Measurements from ENCODE around the gene GNB1L. TPM values are rescaled to one million over a fixed set of nuclear protein-coding genes. Genes with fewer than 3 reads are reported as not detected.
A peak's percentile ranks its signal among the peaks of the same experiment; 100 is the strongest.

GNB1L gene
- total and polyA plus RNA-seq, 9 of the 15 experiments (the other 6 are each of a cell fraction or from before 2014, with no cell fraction given), result 0.56 to 50.5 (median 10.2) TPM

DNA sequence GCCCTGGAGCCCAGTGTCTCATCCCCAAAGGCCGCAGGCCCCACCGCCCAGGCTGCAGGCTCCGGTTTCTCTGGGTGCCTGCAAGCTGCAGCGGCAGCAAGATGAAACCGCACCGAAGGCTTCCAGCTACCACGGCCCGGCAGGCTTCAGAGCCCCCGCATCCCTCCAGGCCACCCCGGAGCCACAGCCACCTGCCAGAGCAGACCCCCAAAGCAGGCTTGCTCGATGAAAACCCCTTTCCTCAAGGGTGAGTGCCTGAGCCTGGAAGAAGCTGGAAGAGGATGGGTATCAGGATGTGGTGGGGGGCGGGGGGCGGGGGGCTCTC, 24.5 kb upstream of the GNB1L start:
- H3K9me1 ChIP-seq (ENCODE audit: control insufficient read depth, insufficient read depth, low read length), result no peaks in the 10 kb centered on the region
- intact Hi-C loops (cut with micrococcal nuclease) (no loop called here), in situ Hi-C loops (cut with MboI) (no loop called here)
- BruUV-seq (replicated peaks), result no TSS peak
- CTCF ChIA-PET (ENCODE audit: low intra/inter-chr PET ratio), result no interaction called here
- FAIRE-seq (no peak), ATAC-seq (no peak), DNase-seq (ENCODE audit: extremely low read depth in 1 of 4, low spot score in 3 of 4) (no peak)
- H2AFZ ChIP-seq (ENCODE audit: low read depth, low read length), result no peak overlapping the region
- H3K27me3 ChIP-seq (ENCODE audit: control insufficient read depth in 2 of 2, insufficient read depth in 2 of 2, low read length in 2 of 2), result peaks cover 0 to 9% of the 10 kb centered on the region in 2 experiments; a peak in 1 of 5 replicates
- no peak overlapping the region for H3K27ac ChIP-seq (ENCODE audit: extremely low read depth, low read depth, low read length)
- H3K4me1 ChIP-seq (replicated peaks in 1 of 2; ENCODE audit: control insufficient read depth in 2 of 2, insufficient read depth in 2 of 2, low read length in 2 of 2), result peaks cover 12 to 80% of the 10 kb centered on the region in 2 experiments
- no peak overlapping the region for H3K4me3 ChIP-seq
- peak overlapping the region in 1 of 2 experiments; percentile 21; a peak in 1 of 4 replicates for H3K9ac ChIP-seq (ENCODE audit: insufficient read depth in 1 of 2, low read depth in 2 of 2, low read length in 2 of 2)
- WGBS (ENCODE audit: insufficient coverage, low coverage, missing lambda C conversion rate), result 73% methylated on average over 13 of the region's 13 CpGs
- H3K79me2 ChIP-seq (ENCODE audit: control insufficient read depth, insufficient read depth, low read length), result no peaks in the 10 kb centered on the region
- TF ChIP-seq HDAC6 (IDR thresholded peaks at IDR 0.05; ENCODE audit: low read depth, low read length) (0 out of 2 replicates have a peak, but pooled peaks have one; percentile 48), PPARD (CRISPR knock-in tag; IDR thresholded peaks at IDR 0.05) (no peak)
- H3K36me3 ChIP-seq (ENCODE audit: control insufficient read depth, insufficient read depth, low read length), result no peaks in the 10 kb centered on the region
- POLR2A ChIA-PET, result interaction anchor here (0.9 to 4.0 kb wide), 6 partner anchors 8 to 24 kb away, joined by 3 to 21 read pairs (median 6); partner anchors contain the start of genes GNB1L and RTL10
- no peak overlapping the region for H3K4me2 ChIP-seq (ENCODE audit: insufficient read depth, low read length)
- H4K20me1 ChIP-seq (replicated peaks; ENCODE audit: control insufficient read depth, insufficient read depth, low read length), result peaks cover 34% of the 10 kb centered on the region
- H3K9me3 ChIP-seq (replicated peaks; ENCODE audit: control insufficient read depth, insufficient read depth, low read depth, low read length), result no peaks in the 10 kb centered on the region

DNA sequence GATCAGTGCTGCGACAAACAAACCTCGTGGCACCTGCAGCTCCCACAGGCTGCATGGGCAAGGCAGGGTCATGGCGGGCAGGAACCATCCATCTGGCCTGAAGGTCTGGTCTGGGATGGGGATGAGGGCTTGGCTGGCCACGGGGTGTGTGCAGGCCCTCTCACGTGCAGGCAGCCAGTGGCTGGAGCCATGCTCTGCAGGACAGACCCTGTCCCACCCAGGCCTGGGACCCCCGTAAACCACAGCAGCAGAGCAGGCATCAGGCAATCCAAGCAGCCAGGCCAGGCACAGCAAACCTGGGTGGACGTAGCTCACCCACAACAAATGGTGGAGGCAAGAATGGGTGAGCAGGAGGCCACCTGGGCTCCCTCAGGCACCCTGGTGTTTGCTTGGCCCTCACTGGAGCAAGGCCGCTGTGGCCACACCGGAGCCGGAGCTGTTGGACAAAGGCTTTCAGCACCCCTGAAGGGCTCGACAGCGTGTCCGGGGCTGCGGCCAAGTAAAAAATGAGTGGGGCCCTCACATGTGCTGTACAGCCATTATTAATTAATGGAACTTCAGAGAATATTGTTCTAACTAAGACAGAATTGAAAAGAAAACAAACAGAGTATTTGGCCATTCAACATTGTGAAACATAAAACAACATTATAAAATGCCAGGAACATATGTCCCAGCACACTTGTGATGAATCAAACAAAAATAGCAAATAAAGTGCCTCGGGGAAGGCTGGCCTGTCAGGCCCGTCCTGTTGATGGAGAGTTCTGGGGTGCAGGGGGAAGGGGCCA, 24.0 kb upstream of the GNB1L start:
- no peaks in the 10 kb centered on the region for H3K79me2 ChIP-seq (ENCODE audit: control insufficient read depth, insufficient read depth, low read length)
- in situ Hi-C loops (cut with MboI) (no loop called here), intact Hi-C loops (cut with micrococcal nuclease) (no loop called here)
- CTCF ChIA-PET (ENCODE audit: low intra/inter-chr PET ratio), result interaction anchor here (0.6 kb wide), 1 partner anchor 101 kb away, joined by 3 read pairs; no protein-coding TSS in a partner anchor
- DNase-seq (ENCODE audit: extremely low read depth in 1 of 4, low spot score in 3 of 4), result no peak
- no TSS peak for BruUV-seq (replicated peaks)
- H2AFZ ChIP-seq (ENCODE audit: low read depth, low read length), result no peak overlapping the region
- H3K27me3 ChIP-seq (ENCODE audit: control insufficient read depth in 2 of 2, insufficient read depth in 2 of 2, low read length in 2 of 2), result peaks cover 0 to 9% of the 10 kb centered on the region in 2 experiments; a peak in 1 of 5 replicates
- 64% methylated on average over 16 of the region's 16 CpGs for WGBS (ENCODE audit: insufficient coverage, low coverage, missing lambda C conversion rate)
- H4K20me1 ChIP-seq (replicated peaks; ENCODE audit: control insufficient read depth, insufficient read depth, low read length), result peaks cover 34% of the 10 kb centered on the region
- POLR2A ChIA-PET, result interaction anchor here (0.6 to 2.0 kb wide), 6 partner anchors 9 to 155 kb away, joined by 3 to 6 read pairs (median 3); no protein-coding TSS in a partner anchor
- peak overlapping the region in 1 of 2 experiments; percentile 70; a peak in 2 of 4 replicates for H3K9ac ChIP-seq (ENCODE audit: insufficient read depth in 1 of 2, low read depth in 2 of 2, low read length in 2 of 2)
- no peak overlapping the region for H3K4me3 ChIP-seq
- H3K27ac ChIP-seq (ENCODE audit: extremely low read depth, low read depth, low read length), result no peak overlapping the region
- FAIRE-seq, result peak; percentile 40
- H3K9me3 ChIP-seq (replicated peaks; ENCODE audit: control insufficient read depth, insufficient read depth, low read depth, low read length), result no peaks in the 10 kb centered on the region
- H3K9me1 ChIP-seq (ENCODE audit: control insufficient read depth, insufficient read depth, low read length), result no peaks in the 10 kb centered on the region
- H3K4me2 ChIP-seq (ENCODE audit: insufficient read depth, low read length), result no peak overlapping the region
- H3K36me3 ChIP-seq (ENCODE audit: control insufficient read depth, insufficient read depth, low read length), result no peaks in the 10 kb centered on the region
- no peak for ATAC-seq
- H3K4me1 ChIP-seq (replicated peaks in 1 of 2; ENCODE audit: control insufficient read depth in 2 of 2, insufficient read depth in 2 of 2, low read length in 2 of 2), result peaks cover 12 to 83% of the 10 kb centered on the region in 2 experiments
- no peak for TF ChIP-seq CSDE1 (IDR thresholded peaks at IDR 0.05)
- TF ChIP-seq TCF15 (CRISPR knock-in tag; IDR thresholded peaks at IDR 0.05), result no peak
- TF ChIP-seq SETDB1 (IDR thresholded peaks at IDR 0.05; ENCODE audit: low read length), result peak; percentile 95
- TF ChIP-seq LCOR (CRISPR knock-in tag; IDR thresholded peaks at IDR 0.05), result no peak
- 0 out of 2 replicates have a peak, but pooled peaks have one; percentile 28 for TF ChIP-seq ATF1 (CRISPR knock-in tag; IDR thresholded peaks at IDR 0.05)
- no peak for TF ChIP-seq ATF1 (tag; IDR thresholded peaks at IDR 0.05)
